Activated CD4-positive, alpha-beta memory T cell treated with anti-CD3 and anti-CD28 coated beads for 36 hours (primary cell): ENCODE data around the gene CREBRF. TPM values are rescaled to one million over a fixed set of nuclear protein-coding genes. Genes with fewer than 3 reads are reported as not detected.
A peak's percentile ranks its signal among the peaks of the same experiment; 100 is the strongest.
"Not testable (repeated sequence)": the region's sequence is repeated elsewhere in the genome, so short reads cannot be mapped to it uniquely, and the experiment has no call there.

Experiments used
- CTCF ChIA-PET: fragments of 350-600 bp; sonication (Branson Sonifier 250); formaldehyde crosslinking; loops from one replicate; lab custom pipeline; 2021; ENCODE audit warnings: antibody characterized with exemption, inconsistent platforms; lab: Charles Lee
- POLR2A ChIA-PET: fragments of 350-600 bp; sonication (Branson Sonifier 250); formaldehyde crosslinking; loops from one replicate; lab custom pipeline; 2021; ENCODE audit warnings: antibody characterized with exemption; lab: Charles Lee
- DNase-seq: peaks from one replicate; pipeline ENCODE4 v3.0.0-alpha.2; 2020
- H3K27ac Mint-ChIP-seq: one replicate; pipeline ENCODE4 v1.8.0; 2021; ENCODE audit warnings: mixed read lengths
- H3K27me3 Mint-ChIP-seq: one replicate; pipeline ENCODE4 v1.8.0; 2021; ENCODE audit warnings: mixed read lengths
- H3K36me3 Mint-ChIP-seq: one replicate; pipeline ENCODE4 v1.8.0; 2021; ENCODE audit warnings: mixed read lengths
- H3K4me1 Mint-ChIP-seq: one replicate; pipeline ENCODE4 v1.8.0; 2021; ENCODE audit warnings: low read depth, mixed read lengths
- H3K4me3 Mint-ChIP-seq: one replicate; pipeline ENCODE4 v1.8.0; 2021; ENCODE audit warnings: mild to moderate bottlenecking, mixed read lengths
- H3K9me3 Mint-ChIP-seq: one replicate; pipeline ENCODE4 v1.8.0; 2021; ENCODE audit warnings: mixed read lengths
- intact Hi-C: fragments of 100-400 bp; cut with micrococcal nuclease; formaldehyde crosslinking; loops from one replicate; pipeline ENCODE4 v1.15.1; 2023
- total RNA-seq, 2 experiments: library from RNA; stranded (reverse); gene quantifications; one replicate each; pipeline ENCODE4 v1.2.3, GENCODE V29; 2021

The CREBRF gene
- total RNA-seq = 10 to 100 TPM; 15.3 to 16.3 TPM

DNA sequence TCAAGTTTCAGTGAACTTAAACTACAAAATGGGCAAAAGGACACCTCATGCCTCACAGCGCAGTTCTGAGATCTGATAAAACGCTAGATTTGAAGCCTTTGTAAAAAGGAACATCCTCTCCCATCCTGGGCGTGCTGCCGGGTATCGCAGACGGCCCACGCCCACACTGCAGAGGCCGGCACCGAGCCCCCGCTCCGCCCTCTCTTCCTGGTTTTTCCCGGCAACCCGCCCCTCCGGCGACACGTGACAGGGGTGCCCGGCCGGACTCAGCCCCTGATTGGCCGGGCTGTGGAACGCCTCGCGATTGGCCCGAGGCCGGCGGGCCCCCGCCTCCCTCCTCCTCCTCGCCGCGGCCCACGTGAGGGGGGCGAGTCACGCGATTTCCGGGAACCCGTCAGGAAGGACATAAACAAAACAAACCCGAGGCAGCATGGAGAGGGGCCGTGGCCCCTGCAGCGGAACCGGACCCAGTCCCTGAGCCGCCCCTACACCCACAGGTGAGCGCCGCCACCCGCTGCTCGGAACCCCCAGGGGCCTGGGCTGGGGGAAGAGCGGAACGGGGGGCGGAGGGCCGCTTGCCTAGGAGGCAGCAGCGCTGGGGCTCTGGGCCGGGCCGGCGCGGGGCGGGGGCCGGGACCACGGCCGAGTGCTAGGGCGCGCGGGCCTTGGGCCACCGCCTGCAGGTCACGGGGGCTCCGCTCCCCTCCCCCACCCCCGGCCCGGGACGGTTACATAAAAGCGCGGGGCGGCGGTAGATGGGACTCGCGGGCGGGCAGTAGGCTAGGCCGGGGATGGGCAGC is at the start of gene CREBRF:
TSS of gene CREBRF (plus strand) at position 370 of the 800 bp plus-strand sequence. CDS start 24,424 bp downstream, outside the sequence.
- no peaks in the 10 kb centered on the region for H3K9me3 Mint-ChIP-seq
- POLR2A ChIA-PET = interaction anchor here (1.0 to 2.9 kb wide), 6 partner anchors 9 to 72 kb away, joined by 3 to 28 read pairs (median 6); partner anchors contain the start of gene ATP6V0E1
- peak; percentile 99 for DNase-seq
- H3K4me3 Mint-ChIP-seq = peak within 1 kb of the TSS; percentile 97
- CTCF ChIA-PET = interaction anchor here (0.8 to 2.4 kb wide), 5 partner anchors 9 to 1667 kb away, joined by 3 to 25 read pairs (median 7); partner anchors contain the start of genes ATP6V0E1 and BNIP1
- peak within 1 kb of the TSS; percentile 97 for H3K27ac Mint-ChIP-seq
- H3K27me3 Mint-ChIP-seq = no peaks in the 10 kb centered on the region
- intact Hi-C loops = loop anchor here (2.0 to 5.0 kb wide), 6 partner anchors 271 to 1669 kb away; partner anchors contain the start of genes BOD1, CPEB4, FBXW11 and NPM1
- H3K4me1 Mint-ChIP-seq = peaks cover 34% of the 10 kb centered on the region
- H3K36me3 Mint-ChIP-seq = no peaks in the 10 kb centered on the region

DNA sequence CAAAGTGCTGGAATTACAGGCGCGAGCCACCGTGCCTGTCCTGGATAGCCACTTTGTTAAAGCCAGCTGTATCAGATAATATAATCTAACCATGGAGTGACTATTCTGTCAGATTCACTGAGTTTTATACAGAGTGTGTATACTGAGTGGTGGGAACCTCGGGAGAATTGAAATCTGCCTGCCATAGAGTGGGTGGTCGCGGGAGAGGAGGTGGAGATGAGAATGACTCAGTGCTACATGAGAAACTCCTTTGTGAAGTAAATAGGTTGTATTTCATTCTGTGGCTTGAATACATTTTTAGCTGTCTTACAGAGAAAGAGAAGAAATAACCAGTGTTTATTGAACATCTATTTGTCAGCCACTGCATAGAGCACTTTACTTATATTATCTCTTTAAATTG is 46.1 kb upstream of the CREBRF start:
- intact Hi-C loops = no loop called here
- Mint-ChIP-seq H3K4me3 (no peak overlapping the region), H3K27me3 (no peaks in the 10 kb centered on the region), H3K9me3 (no peaks in the 10 kb centered on the region), H3K36me3 (peaks cover 3% of the 10 kb centered on the region), H3K27ac (peak overlapping the region; percentile 46), H3K4me1 (peaks cover 47% of the 10 kb centered on the region)
- ChIA-PET POLR2A (interaction anchor here (1.0 kb wide), 1 partner anchor 25 kb away, joined by 4 read pairs; no protein-coding TSS in a partner anchor), CTCF (interaction anchor here (1.1 to 1.2 kb wide), 2 partner anchors 26 to 37 kb away, joined by 3 to 4 read pairs; partner anchors contain the start of gene ATP6V0E1)
- DNase-seq = peak; percentile 52

- peaks cover 49% of the 10 kb centered on the region for H3K4me1 Mint-ChIP-seq
- no peaks in the 10 kb centered on the region for H3K9me3 Mint-ChIP-seq
- no peak for DNase-seq
- intact Hi-C loops = no loop called here
- ChIA-PET CTCF (interaction anchor here (0.6 to 1.2 kb wide), 4 partner anchors 27 to 952 kb away, joined by 3 to 4 read pairs (median 4); partner anchors contain the start of genes ATP6V0E1 and RPL26L1), POLR2A (interaction anchor here (0.6 to 1.0 kb wide), 2 partner anchors 10 to 24 kb away, joined by 4 read pairs; no protein-coding TSS in a partner anchor)
- no peak overlapping the region for H3K4me3 Mint-ChIP-seq
- peak overlapping the region; percentile 47 for H3K27ac Mint-ChIP-seq
- H3K36me3 Mint-ChIP-seq = peaks cover 3% of the 10 kb centered on the region
- H3K27me3 Mint-ChIP-seq = no peaks in the 10 kb centered on the region
Measured at GRCh38 chr5:173010547-173011464, 45.3 kb upstream of the CREBRF start.

DNA sequence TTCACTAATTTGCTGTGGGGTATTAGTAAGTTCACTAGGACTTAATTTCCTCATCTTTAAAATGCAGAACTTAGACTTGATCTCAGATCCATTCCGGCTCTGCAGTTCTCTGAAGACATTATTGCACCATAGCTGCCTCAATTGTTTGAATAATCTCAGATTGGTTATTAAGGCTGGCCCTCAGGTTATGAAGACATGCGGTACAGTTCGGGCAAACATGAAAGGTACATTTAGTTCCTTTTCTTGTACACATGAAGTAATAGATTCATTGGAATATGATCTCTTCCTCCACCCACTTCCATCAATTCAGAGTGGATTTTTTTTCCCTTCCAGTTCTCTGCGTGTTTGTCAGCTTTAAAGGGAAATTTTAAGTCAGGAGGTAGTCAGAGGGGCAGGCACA is 44.6 kb upstream of the CREBRF start:
- no peak for DNase-seq
- Mint-ChIP-seq H3K4me3 (no peak overlapping the region), H3K9me3 (no peaks in the 10 kb centered on the region), H3K36me3 (peaks cover 3% of the 10 kb centered on the region), H3K27me3 (no peaks in the 10 kb centered on the region), H3K4me1 (peaks cover 53% of the 10 kb centered on the region), H3K27ac (no peak overlapping the region)
- intact Hi-C loops = no loop called here
- POLR2A ChIA-PET = no interaction called here
- CTCF ChIA-PET = interaction anchor here (0.6 to 1.2 kb wide), 3 partner anchors 53 to 953 kb away, joined by 3 to 5 read pairs (median 4); partner anchors contain the start of gene RPL26L1

DNA sequence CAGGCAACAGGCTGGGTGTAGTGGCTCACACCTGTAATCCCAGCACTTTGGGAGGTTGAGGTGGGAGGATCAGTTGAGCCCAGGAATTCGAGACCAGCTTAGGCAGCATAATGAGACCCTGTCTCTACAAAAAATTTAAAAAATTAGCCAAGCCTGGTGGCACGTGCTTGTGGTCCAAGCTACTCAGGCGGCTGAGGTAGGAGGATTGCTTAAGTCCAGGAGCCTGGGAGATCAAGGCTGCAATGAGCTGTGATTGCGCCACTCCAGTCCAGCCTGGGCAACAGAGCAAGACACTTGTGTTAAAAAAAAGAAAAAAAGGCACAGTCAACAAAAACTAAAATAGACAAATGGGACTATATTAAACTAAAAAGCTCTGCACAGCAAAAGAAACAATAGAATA is 43.3 kb upstream of the CREBRF start:
- Mint-ChIP-seq H3K4me3 (no peak overlapping the region), H3K9me3 (no peaks in the 10 kb centered on the region), H3K27ac (no peak overlapping the region), H3K27me3 (no peaks in the 10 kb centered on the region), H3K36me3 (peaks cover 6% of the 10 kb centered on the region), H3K4me1 (peaks cover 49% of the 10 kb centered on the region)
- ChIA-PET POLR2A (no interaction called here), CTCF (interaction anchor here (0.8 to 1.2 kb wide), 2 partner anchors 23 to 129 kb away, joined by 3 to 5 read pairs; no protein-coding TSS in a partner anchor)
- no peak for DNase-seq
- intact Hi-C loops = no loop called here

GRCh38 chr5:173014671-173015070 is 41.5 kb upstream of the CREBRF start:
- no peak for DNase-seq
- Mint-ChIP-seq H3K4me1 (peaks cover 46% of the 10 kb centered on the region), H3K9me3 (no peaks in the 10 kb centered on the region), H3K27me3 (no peaks in the 10 kb centered on the region), H3K27ac (no peak overlapping the region), H3K4me3 (no peak overlapping the region), H3K36me3 (peaks cover 8% of the 10 kb centered on the region)
- intact Hi-C loops = no loop called here
- CTCF ChIA-PET = no interaction called here
- POLR2A ChIA-PET = no interaction called here

DNA sequence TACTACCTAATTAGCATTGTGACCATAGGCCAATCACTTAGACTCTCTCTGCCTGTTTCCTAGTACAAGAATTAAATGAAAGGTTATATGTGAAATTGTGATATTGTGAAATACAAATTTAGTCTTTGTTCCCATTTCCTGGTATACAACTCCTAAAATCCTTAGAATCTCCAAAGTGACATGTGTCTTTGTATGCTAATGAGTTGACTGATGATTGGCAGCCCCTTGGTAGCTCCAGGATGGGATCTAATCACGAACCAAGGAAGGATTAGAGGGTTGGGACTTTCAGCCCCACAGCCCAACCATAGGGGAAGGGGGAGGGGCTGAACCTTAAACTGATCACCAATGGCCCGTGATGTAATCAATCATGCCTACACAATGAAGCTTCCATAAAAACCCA is 41.0 kb upstream of the CREBRF start:
- Mint-ChIP-seq H3K4me1 (peaks cover 41% of the 10 kb centered on the region), H3K4me3 (no peak overlapping the region), H3K27me3 (no peaks in the 10 kb centered on the region), H3K9me3 (no peaks in the 10 kb centered on the region), H3K36me3 (peaks cover 11% of the 10 kb centered on the region), H3K27ac (peak overlapping the region; percentile 74)
- ChIA-PET CTCF (interaction anchor here (1.4 kb wide), 1 partner anchor 130 kb away, joined by 3 read pairs; no protein-coding TSS in a partner anchor), POLR2A (no interaction called here)
- intact Hi-C loops = no loop called here
- DNase-seq = no peak

DNA sequence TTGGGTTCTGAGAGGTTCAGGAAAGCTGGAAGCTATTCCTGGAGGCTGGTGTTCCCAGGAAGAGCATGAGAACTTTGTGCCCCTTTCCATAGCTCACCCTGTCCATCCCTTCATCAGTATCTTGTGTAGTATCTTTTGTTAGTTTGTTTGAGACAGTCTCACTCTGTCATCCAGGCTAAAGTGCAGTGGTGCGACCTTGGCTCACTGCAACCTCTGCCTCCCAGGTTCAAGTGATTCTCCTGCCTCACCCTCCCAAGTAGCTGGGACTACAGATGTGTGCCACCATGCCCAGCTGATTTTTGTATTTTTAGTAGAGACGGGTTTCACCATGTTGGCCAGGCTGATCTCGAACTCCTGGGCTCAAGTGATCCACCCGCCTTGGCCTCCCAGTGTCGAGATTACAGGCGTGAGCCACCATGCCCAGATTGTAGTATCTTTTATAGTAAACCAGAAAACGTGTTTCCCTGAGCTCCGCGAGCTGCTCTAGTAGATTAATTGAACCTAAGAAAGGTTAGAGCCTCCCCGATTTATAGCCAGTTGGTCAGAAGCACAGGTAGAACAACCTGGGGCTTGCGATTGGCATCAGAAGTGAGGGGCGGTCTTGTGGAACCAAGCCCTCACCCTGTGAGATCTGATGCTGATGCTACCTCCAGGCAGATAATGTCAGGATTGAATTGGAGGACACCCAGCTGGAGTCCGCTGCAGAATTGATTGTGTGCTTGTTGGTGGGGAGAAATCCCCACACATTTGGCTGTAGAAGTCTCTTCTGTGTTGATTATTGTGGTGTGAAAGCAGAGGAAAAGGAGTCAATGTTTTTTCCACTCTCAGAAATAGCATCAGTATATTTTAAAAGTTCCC is 40.3 kb upstream of the CREBRF start:
- H3K27ac Mint-ChIP-seq = peak overlapping the region; percentile 74
- peaks cover 35% of the 10 kb centered on the region for H3K4me1 Mint-ChIP-seq
- DNase-seq = no peak
- H3K27me3 Mint-ChIP-seq = no peaks in the 10 kb centered on the region
- intact Hi-C loops = loop anchor here (1.0 to 2.0 kb wide), 3 partner anchors 13 to 33 kb away; partner anchors contain the start of gene ATP6V0E1
- peaks cover 12% of the 10 kb centered on the region for H3K36me3 Mint-ChIP-seq
- H3K4me3 Mint-ChIP-seq = no peak overlapping the region
- ChIA-PET POLR2A (interaction anchor here (1.0 to 1.2 kb wide), 3 partner anchors 14 to 32 kb away, joined by 3 to 9 read pairs (median 4); partner anchors contain the start of gene ATP6V0E1), CTCF (interaction anchor here (1.1 to 1.4 kb wide), 3 partner anchors 19 to 243 kb away, joined by 3 to 4 read pairs (median 3); no protein-coding TSS in a partner anchor)
- no peaks in the 10 kb centered on the region for H3K9me3 Mint-ChIP-seq

DNA sequence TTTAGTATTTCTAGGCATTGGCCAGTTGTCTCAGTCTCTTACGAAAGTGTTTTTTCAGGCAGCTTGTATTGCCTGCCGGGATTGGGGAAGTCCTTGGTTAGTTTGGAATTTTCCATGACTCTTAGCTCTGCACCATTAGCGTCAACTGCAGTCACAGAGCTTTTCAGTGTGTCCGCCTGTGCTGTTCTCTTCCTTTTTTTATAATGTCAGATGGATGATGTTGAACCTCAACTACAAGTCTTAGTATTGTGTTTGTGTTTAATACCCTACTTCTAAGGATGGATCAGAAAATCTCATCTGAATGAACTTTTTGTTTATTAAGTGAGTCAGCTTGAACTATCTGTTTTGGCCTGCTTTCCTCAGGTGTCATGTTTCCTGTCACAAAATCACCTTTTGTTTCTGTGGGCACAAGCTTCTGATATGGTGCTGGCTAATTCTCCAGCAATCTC is 39.5 kb upstream of the CREBRF start:
- H3K36me3 Mint-ChIP-seq = peaks cover 19% of the 10 kb centered on the region
- intact Hi-C loops = loop anchor here (1.0 to 2.0 kb wide), 3 partner anchors 14 to 33 kb away; partner anchors contain the start of gene ATP6V0E1
- CTCF ChIA-PET = interaction anchor here (1.1 to 1.4 kb wide), 3 partner anchors 18 to 244 kb away, joined by 3 to 4 read pairs (median 3); no protein-coding TSS in a partner anchor
- H3K9me3 Mint-ChIP-seq = no peaks in the 10 kb centered on the region
- POLR2A ChIA-PET = interaction anchor here (0.6 to 1.2 kb wide), 4 partner anchors 15 to 44 kb away, joined by 3 to 9 read pairs (median 4); partner anchors contain the start of gene ATP6V0E1
- peak overlapping the region; percentile 74 for H3K27ac Mint-ChIP-seq
- H3K27me3 Mint-ChIP-seq = no peaks in the 10 kb centered on the region
- peaks cover 31% of the 10 kb centered on the region for H3K4me1 Mint-ChIP-seq
- DNase-seq = no peak
- no peak overlapping the region for H3K4me3 Mint-ChIP-seq

DNA sequence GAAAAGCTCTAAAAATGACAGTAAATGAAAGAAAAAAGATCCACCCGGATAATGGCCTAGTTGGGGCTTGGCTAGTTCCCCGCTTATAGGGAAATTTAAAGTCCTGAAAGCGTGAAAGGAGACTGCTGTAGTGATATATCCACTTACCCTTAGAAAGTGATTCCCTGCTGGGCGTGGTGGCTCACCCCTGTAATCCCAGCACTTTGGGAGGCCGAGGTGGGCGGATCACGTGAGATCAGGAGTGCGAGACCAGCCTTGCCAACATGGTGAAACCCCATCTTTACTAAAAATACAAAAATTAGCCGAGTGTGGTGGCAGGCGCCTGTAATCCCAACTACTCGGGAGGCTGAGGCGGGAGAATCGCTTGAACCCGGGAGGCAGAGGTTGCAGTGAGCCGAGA is 39.1 kb upstream of the CREBRF start:
- intact Hi-C loops = loop anchor here (2.0 kb wide), 1 partner anchor 14 kb away; no protein-coding TSS in a partner anchor
- Mint-ChIP-seq H3K4me1 (peaks cover 30% of the 10 kb centered on the region), H3K27ac (peak overlapping the region; percentile 74), H3K36me3 (peaks cover 20% of the 10 kb centered on the region)
- ChIA-PET POLR2A (interaction anchor here (1.0 to 1.2 kb wide), 3 partner anchors 15 to 33 kb away, joined by 3 to 9 read pairs (median 4); partner anchors contain the start of gene ATP6V0E1), CTCF (interaction anchor here (1.1 to 1.3 kb wide), 2 partner anchors 18 to 245 kb away, joined by 3 to 4 read pairs; no protein-coding TSS in a partner anchor)
- not testable (repeated sequence) for H3K27me3 Mint-ChIP-seq, H3K4me3 Mint-ChIP-seq, H3K9me3 Mint-ChIP-seq, DNase-seq
